Right cardiac atrium (tissue), 5 donors: ENCODE measurements around the gene BIRC5. TPM values are rescaled to one million over a fixed set of nuclear protein-coding genes. Genes with fewer than 3 reads are reported as not detected.

Experiments used
- ATAC-seq, 2 donors: fragments of 200-7000 bp; cut with Tn5 transposase; one replicate each; pipeline versions ENCODE4 v1.8.0 to v1.9.1; 2020; ENCODE audit warnings: moderate library complexity in 2 of 2, mild to moderate bottlenecking in 1 of 2
- DNase-seq, 3 donors: peaks; one replicate each; pipeline ENCODE4 v3.0.0-alpha.2; 2020
- H3K27ac ChIP-seq: one replicate; pipeline ENCODE4 v1.5.1; 2013; ENCODE audit warnings: mild to moderate bottlenecking, low read length, control low read depth, moderate library complexity
- H3K27me3 ChIP-seq: one replicate; pipeline ENCODE4 v1.6.1; 2013; ENCODE audit not compliant: control insufficient read depth, insufficient read depth
- H3K4me1 ChIP-seq: one replicate; pipeline ENCODE4 v1.6.1; 2013; ENCODE audit warnings: low read length; ENCODE audit not compliant: control insufficient read depth, insufficient read depth
- H3K4me3 ChIP-seq: one replicate; pipeline ENCODE4 v1.5.1; 2013; ENCODE audit warnings: low read length, control low read depth
- H3K9me3 ChIP-seq: one replicate; pipeline ENCODE4 v1.6.1; 2013; ENCODE audit warnings: low read length; ENCODE audit not compliant: control insufficient read depth
- WGBS: extraction: QIAGEN DNeasy Blood & Tissue Kit; methylation state at CpG from one replicate; pipeline ENCODE4 v1.1.7; 2013; 5-methylcytosine and 5-hydroxymethylcytosine counted together
- intact Hi-C, 4 donors: fragments of 100-400 bp; cut with DNase I; formaldehyde crosslinking; loops; one replicate each; pipeline versions ENCODE4 v1.11.0 to v1.14.0; 2022 to 2023
- polyA plus RNA-seq: library from polyadenylated mRNA; stranded (reverse); fragments of 200-250 nt; gene quantifications from one replicate; pipeline ENCODE4 v1.2.3, GENCODE V29; 2013
- total RNA-seq, 4 donors: library from RNA; stranded (reverse); fragmentation: NEBNext Ultra II Directional; extraction: Animal tissue kit (Norgen Biotek cat#: 25700); gene quantifications; one replicate each; pipeline ENCODE4 v1.2.1, GENCODE V29; 2021
- donor health status: healthy with polysubstance abuse.
- donor health status: DM: no; HTN: yes; CAD: no.
- donor health status: DM: no; HTN: no; CAD: no.
- donor health status: DM: no; HTN: yes; CAD: no; lungs with severe emphysema.
- donor health status: DM: yes; HTN: yes; CAD: no.

BIRC5 gene
- total and polyA plus RNA-seq, 5 donors: 0.17 to 1.3 (median 0.70) TPM; not detected in 1

- WGBS: 71% methylated on average over 7 of the region's 7 CpGs
- Histone ChIP-seq H3K4me1 (no peaks in the 10 kb centered on the region), H3K27ac (no peak overlapping the region), H3K27me3 (no peaks in the 10 kb centered on the region), H3K4me3 (no peak overlapping the region), H3K9me3 (no peaks in the 10 kb centered on the region)
- ATAC-seq (no peak), DNase-seq (no peak)
- intact Hi-C loops: no loop called here
These were observed 7.8 kb upstream of the BIRC5 start for GRCh38 chr17:78206298-78206697.

GRCh38 chr17:78208486-78208885 is 5.6 kb upstream of the BIRC5 start:
- DNase-seq: no peak
- H3K27me3 ChIP-seq: no peaks in the 10 kb centered on the region
- no peak overlapping the region for H3K4me3 ChIP-seq
- intact Hi-C loops: no loop called here
- no peaks in the 10 kb centered on the region for H3K4me1 ChIP-seq
- H3K9me3 ChIP-seq: no peaks in the 10 kb centered on the region
- 71% methylated on average over 3 of the region's 3 CpGs for WGBS
- no peak overlapping the region for H3K27ac ChIP-seq
- ATAC-seq: no peak

GRCh38 chr17:78210111-78210510 is 3.9 kb upstream of the BIRC5 start:
- intact Hi-C loops: no loop called here
- ATAC-seq (no peak), DNase-seq (no peak)
- H3K4me1 ChIP-seq: no peaks in the 10 kb centered on the region
- WGBS: 84% methylated on average over 10 of the region's 10 CpGs
- H3K27ac ChIP-seq: no peak overlapping the region
- H3K9me3 ChIP-seq: no peaks in the 10 kb centered on the region
- no peaks in the 10 kb centered on the region for H3K27me3 ChIP-seq
- no peak overlapping the region for H3K4me3 ChIP-seq

DNA sequence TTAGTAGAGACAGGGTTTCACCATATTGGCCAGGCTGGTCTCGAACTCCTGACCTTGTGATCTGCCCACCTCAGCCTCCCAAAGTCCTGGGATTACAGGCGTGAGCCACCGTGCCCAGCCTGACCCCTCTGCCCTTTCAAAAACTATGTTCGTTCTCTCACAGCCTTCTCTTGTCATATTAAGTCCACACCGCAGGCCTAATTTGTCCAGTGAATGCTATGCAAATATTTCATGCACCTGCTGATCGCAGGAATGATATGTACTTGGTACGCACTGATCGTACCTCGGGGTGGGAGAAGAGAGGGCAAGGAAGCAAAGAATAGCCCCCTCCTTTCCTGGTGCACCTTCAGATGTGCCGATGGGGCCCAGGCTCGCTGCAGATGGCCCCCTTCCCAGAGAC is 3.0 kb upstream of the BIRC5 start:
- intact Hi-C loops: no loop called here
- no peak for ATAC-seq
- Histone ChIP-seq H3K4me3 (no peak overlapping the region), H3K9me3 (no peaks in the 10 kb centered on the region), H3K27me3 (no peaks in the 10 kb centered on the region), H3K27ac (no peak overlapping the region), H3K4me1 (no peaks in the 10 kb centered on the region)
- 84% methylated on average over 11 of the region's 11 CpGs for WGBS
- no peak for DNase-seq

DNA sequence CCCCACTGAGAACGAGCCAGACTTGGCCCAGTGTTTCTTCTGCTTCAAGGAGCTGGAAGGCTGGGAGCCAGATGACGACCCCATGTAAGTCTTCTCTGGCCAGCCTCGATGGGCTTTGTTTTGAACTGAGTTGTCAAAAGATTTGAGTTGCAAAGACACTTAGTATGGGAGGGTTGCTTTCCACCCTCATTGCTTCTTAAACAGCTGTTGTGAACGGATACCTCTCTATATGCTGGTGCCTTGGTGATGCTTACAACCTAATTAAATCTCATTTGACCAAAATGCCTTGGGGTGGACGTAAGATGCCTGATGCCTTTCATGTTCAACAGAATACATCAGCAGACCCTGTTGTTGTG is 631 bp downstream of the BIRC5 start:
- Histone ChIP-seq H3K4me3 (no peak overlapping the region), H3K27me3 (no peaks in the 10 kb centered on the region), H3K27ac (no peak overlapping the region), H3K9me3 (no peaks in the 10 kb centered on the region), H3K4me1 (no peaks in the 10 kb centered on the region)
- WGBS: 15% methylated on average over 5 of the region's 5 CpGs
- intact Hi-C loops: no loop called here
- DNase-seq (no peak), ATAC-seq (no peak)

DNA sequence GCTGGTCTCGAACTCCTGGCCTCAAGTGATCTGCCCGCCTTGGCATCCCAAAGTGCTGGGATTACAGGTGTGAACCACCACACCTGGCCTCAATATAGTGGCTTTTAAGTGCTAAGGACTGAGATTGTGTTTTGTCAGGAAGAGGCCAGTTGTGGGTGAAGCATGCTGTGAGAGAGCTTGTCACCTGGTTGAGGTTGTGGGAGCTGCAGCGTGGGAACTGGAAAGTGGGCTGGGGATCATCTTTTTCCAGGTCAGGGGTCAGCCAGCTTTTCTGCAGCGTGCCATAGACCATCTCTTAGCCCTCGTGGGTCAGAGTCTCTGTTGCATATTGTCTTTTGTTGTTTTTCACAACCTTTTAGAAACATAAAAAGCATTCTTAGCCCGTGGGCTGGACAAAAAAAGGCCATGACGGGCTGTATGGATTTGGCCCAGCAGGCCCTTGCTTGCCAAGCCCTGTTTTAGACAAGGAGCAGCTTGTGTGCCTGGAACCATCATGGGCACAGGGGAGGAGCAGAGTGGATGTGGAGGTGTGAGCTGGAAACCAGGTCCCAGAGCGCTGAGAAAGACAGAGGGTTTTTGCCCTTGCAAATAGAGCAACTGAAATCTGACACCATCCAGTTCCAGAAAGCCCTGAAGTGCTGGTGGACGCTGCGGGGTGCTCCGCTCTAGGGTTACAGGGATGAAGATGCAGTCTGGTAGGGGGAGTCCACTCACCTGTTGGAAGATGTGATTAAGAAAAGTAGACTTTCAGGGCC is 5.5 kb downstream of the BIRC5 start:
- ATAC-seq (no peak), DNase-seq (no peak)
- 89% methylated on average over 11 of the region's 11 CpGs for WGBS
- Histone ChIP-seq H3K4me3 (no peak overlapping the region), H3K27me3 (no peaks in the 10 kb centered on the region), H3K4me1 (peaks cover 2% of the 10 kb centered on the region), H3K9me3 (no peaks in the 10 kb centered on the region), H3K27ac (no peak overlapping the region)
- intact Hi-C loops: no loop called here

GRCh38 chr17:78223061-78223460 is 9.0 kb downstream of the BIRC5 start:
- intact Hi-C loops: no loop called here
- WGBS: 70% methylated on average over 4 of the region's 4 CpGs
- H3K9me3 ChIP-seq: no peaks in the 10 kb centered on the region
- ATAC-seq (no peak), DNase-seq (no peak)
- no peak overlapping the region for H3K4me3 ChIP-seq
- H3K27me3 ChIP-seq: no peaks in the 10 kb centered on the region
- peak overlapping the region; percentile 47 for H3K27ac ChIP-seq
- peaks cover 2% of the 10 kb centered on the region for H3K4me1 ChIP-seq

- ATAC-seq: no peak
- peaks cover 2% of the 10 kb centered on the region for H3K4me1 ChIP-seq
- no peaks in the 10 kb centered on the region for H3K9me3 ChIP-seq
- peak overlapping the region; percentile 21 for H3K27ac ChIP-seq
- H3K4me3 ChIP-seq: no peak overlapping the region
- intact Hi-C loops: no loop called here
- H3K27me3 ChIP-seq: no peaks in the 10 kb centered on the region
- DNase-seq: no peak
- 80% methylated on average over 3 of the region's 3 CpGs for WGBS
These were observed 9.7 kb downstream of the BIRC5 start for GRCh38 chr17:78223765-78224164.

DNA sequence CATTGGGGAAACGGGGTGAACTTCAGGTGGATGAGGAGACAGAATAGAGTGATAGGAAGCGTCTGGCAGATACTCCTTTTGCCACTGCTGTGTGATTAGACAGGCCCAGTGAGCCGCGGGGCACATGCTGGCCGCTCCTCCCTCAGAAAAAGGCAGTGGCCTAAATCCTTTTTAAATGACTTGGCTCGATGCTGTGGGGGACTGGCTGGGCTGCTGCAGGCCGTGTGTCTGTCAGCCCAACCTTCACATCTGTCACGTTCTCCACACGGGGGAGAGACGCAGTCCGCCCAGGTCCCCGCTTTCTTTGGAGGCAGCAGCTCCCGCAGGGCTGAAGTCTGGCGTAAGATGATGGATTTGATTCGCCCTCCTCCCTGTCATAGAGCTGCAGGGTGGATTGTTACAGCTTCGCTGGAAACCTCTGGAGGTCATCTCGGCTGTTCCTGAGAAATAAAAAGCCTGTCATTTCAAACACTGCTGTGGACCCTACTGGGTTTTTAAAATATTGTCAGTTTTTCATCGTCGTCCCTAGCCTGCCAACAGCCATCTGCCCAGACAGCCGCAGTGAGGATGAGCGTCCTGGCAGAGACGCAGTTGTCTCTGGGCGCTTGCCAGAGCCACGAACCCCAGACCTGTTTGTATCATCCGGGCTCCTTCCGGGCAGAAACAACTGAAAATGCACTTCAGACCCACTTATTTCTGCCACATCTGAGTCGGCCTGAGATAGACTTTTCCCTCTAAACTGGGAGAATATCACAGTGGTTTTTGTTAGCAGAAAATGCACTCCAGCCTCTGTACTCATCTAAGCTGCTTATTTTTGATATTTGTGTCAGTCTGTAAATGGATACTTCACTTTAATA is 10.4 kb downstream of the BIRC5 start:
- peak in 1 of 2 donors; percentile 18 for ATAC-seq
- no peaks in the 10 kb centered on the region for H3K9me3 ChIP-seq
- intact Hi-C loops: no loop called here

DNA sequence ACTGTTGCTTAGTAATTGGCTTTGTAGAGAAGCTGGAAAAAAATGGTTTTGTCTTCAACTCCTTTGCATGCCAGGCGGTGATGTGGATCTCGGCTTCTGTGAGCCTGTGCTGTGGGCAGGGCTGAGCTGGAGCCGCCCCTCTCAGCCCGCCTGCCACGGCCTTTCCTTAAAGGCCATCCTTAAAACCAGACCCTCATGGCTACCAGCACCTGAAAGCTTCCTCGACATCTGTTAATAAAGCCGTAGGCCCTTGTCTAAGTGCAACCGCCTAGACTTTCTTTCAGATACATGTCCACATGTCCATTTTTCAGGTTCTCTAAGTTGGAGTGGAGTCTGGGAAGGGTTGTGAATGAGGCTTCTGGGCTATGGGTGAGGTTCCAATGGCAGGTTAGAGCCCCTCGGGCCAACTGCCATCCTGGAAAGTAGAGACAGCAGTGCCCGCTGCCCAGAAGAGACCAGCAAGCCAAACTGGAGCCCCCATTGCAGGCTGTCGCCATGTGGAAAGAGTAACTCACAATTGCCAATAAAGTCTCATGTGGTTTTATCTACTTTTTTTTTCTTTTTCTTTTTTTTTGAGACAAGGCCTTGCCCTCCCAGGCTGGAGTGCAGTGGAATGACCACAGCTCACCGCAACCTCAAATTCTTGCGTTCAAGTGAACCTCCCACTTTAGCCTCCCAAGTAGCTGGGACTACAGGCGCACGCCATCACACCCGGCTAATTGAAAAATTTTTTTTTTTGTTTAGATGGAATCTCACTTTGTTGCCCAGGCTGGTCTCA is 11.2 kb downstream of the BIRC5 start:
- intact Hi-C loops: no loop called here
- no peak overlapping the region for H3K27ac ChIP-seq
- no peak overlapping the region for H3K4me3 ChIP-seq
- 95% methylated on average over 16 of the region's 16 CpGs for WGBS
- ATAC-seq: no peak
- peak in 1 of 3 donors; percentile 5 for DNase-seq
- H3K9me3 ChIP-seq: no peaks in the 10 kb centered on the region
- no peaks in the 10 kb centered on the region for H3K27me3 ChIP-seq
- peaks cover 2% of the 10 kb centered on the region for H3K4me1 ChIP-seq

More for the DNA sequence above, 10.4 kb downstream of the BIRC5 start:
- Histone ChIP-seq H3K4me1 (peaks cover 2% of the 10 kb centered on the region), H3K27ac (no peak overlapping the region), H3K27me3 (no peaks in the 10 kb centered on the region), H3K4me3 (no peak overlapping the region)
- WGBS: 64% methylated on average over 27 of the region's 27 CpGs
- DNase-seq: no peak
